Measurements from ENCODE around the gene ATP6V1E1. TPM values are rescaled to one million over a fixed set of nuclear protein-coding genes. Genes with fewer than 3 reads are reported as not detected.

Gene ATP6V1E1
- total RNA-seq, 1 experiment from 2014 or later, result 89.2 TPM

DNA sequence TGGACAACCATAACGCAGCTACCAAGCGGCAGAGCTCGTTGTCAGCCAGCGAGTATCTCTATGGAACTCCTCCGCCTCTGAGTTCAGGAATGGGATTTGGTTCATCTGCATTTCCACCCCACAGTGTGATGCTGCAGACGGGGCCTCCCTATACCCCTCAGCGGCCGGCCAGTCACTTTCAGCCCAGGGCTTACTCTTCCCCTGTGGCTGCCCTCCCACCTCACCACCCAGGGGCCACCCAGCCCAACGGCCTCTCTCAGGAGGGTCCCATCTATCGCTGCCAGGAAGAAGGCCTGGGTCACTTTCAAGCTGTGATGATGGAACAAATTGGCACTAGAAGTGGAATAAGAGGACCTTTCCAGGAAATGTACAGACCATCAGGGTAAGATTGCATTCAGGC, 79.4 kb downstream of the ATP6V1E1 start:
- Histone ChIP-seq H4K20me1 (ENCODE audit: control insufficient read depth, insufficient read depth, insufficient read length) (no peaks in the 10 kb centered on the region), H2BK12ac (ENCODE audit: insufficient read length, low read depth, low read length) (no peak overlapping the region), H4K8ac (replicated peaks; ENCODE audit: insufficient read length, low read depth, low read length) (no peak overlapping the region), H4K91ac (ENCODE audit: insufficient read length, low read depth, low read length) (no peak overlapping the region), H3K4me1 (ENCODE audit: insufficient read depth, low read length) (no peaks in the 10 kb centered on the region), H2BK5ac (ENCODE audit: insufficient read length, low read length) (no peak overlapping the region), H3K9ac (ENCODE audit: extremely low read depth, insufficient read length, low read length) (no peak overlapping the region), H3K79me2 (ENCODE audit: insufficient read depth, low read length) (no peaks in the 10 kb centered on the region), H4K5ac (ENCODE audit: insufficient read length, low read depth, low read length) (no peak overlapping the region), H2BK15ac (ENCODE audit: low read depth, low read length) (no peak overlapping the region), H3K18ac (ENCODE audit: insufficient read length, low read depth, low read length) (no peak overlapping the region), H2AK5ac (ENCODE audit: insufficient read length, low read length) (no peak overlapping the region), H3K27ac (ENCODE audit: insufficient read length, low read depth, low read length) (no peak overlapping the region), H3K9me3 (ENCODE audit: control insufficient read depth, low read depth, low read length) (no peaks in the 10 kb centered on the region), H3K4ac (ENCODE audit: low read depth, low read length) (no peak overlapping the region), H3K14ac (ENCODE audit: insufficient read depth, low read length) (no peak overlapping the region), H3K56ac (ENCODE audit: insufficient read length, low read depth, low read length) (no peak overlapping the region), H2BK20ac (ENCODE audit: low read depth, low read length, poor library complexity, severe bottlenecking) (no peak overlapping the region), H3K23ac (ENCODE audit: insufficient read length, low read depth, low read length) (no peak overlapping the region), H2BK120ac (ENCODE audit: low read depth, low read length, poor library complexity, severe bottlenecking) (no peak overlapping the region), H3T11ph (ENCODE audit: low read length) (no peak overlapping the region), H3K4me2 (ENCODE audit: insufficient read depth, insufficient read length, low read length) (no peak overlapping the region), H2AFZ (ENCODE audit: low read length) (no peak overlapping the region), H3K79me1 (ENCODE audit: insufficient read depth, low read depth, low read length, poor library complexity, severe bottlenecking) (no peaks in the 10 kb centered on the region), H3K23me2 (ENCODE audit: insufficient read length, low read depth, low read length, poor library complexity, severe bottlenecking) (no peaks in the 10 kb centered on the region), H3K27me3 (ENCODE audit: insufficient read depth, low read length) (no peaks in the 10 kb centered on the region)
- H3K4me3 Mint-ChIP-seq, result no peak overlapping the region
- H3K9me3 Mint-ChIP-seq, result no peaks in the 10 kb centered on the region; a peak in 1 of 5 replicates
- 0 out of 7 replicates have a peak overlapping the region, but pooled peaks of 1 of the 3 experiments have one; percentile 35 for H3K27ac Mint-ChIP-seq
- H3K4me1 Mint-ChIP-seq, result no peaks in the 10 kb centered on the region
- TF ChIP-seq, protein P1, sequence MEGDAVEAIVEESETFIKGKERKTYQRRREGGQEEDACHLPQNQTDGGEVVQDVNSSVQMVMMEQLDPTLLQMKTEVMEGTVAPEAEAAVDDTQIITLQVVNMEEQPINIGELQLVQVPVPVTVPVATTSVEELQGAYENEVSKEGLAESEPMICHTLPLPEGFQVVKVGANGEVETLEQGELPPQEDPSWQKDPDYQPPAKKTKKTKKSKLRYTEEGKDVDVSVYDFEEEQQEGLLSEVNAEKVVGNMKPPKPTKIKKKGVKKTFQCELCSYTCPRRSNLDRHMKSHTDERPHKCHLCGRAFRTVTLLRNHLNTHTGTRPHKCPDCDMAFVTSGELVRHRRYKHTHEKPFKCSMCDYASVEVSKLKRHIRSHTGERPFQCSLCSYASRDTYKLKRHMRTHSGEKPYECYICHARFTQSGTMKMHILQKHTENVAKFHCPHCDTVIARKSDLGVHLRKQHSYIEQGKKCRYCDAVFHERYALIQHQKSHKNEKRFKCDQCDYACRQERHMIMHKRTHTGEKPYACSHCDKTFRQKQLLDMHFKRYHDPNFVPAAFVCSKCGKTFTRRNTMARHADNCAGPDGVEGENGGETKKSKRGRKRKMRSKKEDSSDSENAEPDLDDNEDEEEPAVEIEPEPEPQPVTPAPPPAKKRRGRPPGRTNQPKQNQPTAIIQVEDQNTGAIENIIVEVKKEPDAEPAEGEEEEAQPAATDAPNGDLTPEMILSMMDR (conservative IDR thresholded peaks at IDR 0.05), result no peak
- no peak for DNase-seq
- H3K27me3 Mint-ChIP-seq (ENCODE audit: low read depth), result no peaks in the 10 kb centered on the region
- H3K36me3 Mint-ChIP-seq (ENCODE audit: insufficient read depth in 1 of 3, low read depth in 3 of 3), result peaks cover 58 to 90% (median 77%) of the 10 kb centered on the region in 3 experiments
- no CpG with 5 or more reads among the region's 10 CpGs for WGBS (ENCODE audit: extremely low coverage, insufficient read length, low lambda C conversion rate)
